CD4-positive, alpha-beta T cell (primary cell): ENCODE results near the gene OPCML. TPM values are rescaled to one million over a fixed set of nuclear protein-coding genes. Genes with fewer than 3 reads are reported as not detected.

Experiments used
- ATAC-seq: fragments of 200-7000 bp; cut with Tn5 transposase; one replicate; pipeline ENCODE4 v1.10.0; 2022; ENCODE audit warnings: mild to moderate bottlenecking; ENCODE audit not compliant: poor library complexity
- CTCF ChIA-PET: fragments of 350-600 bp; sonication (Branson Sonifier 250); formaldehyde crosslinking; loops from one replicate; lab custom pipeline; 2021; ENCODE audit warnings: antibody characterized with exemption, inconsistent platforms; lab: Charles Lee
- POLR2A ChIA-PET: fragments of 350-600 bp; sonication (Branson Sonifier 250); formaldehyde crosslinking; loops from one replicate; lab custom pipeline; 2021; ENCODE audit warnings: antibody characterized with exemption, inconsistent platforms; lab: Charles Lee
- DNase-seq, 14 experiments: peaks; one replicate each; pipeline ENCODE4 v3.0.0-alpha.2; 2013 to 2020; ENCODE audit warnings: mixed read lengths in 2 of 14
- H3K27ac ChIP-seq, 2 donors: one replicate each; pipeline versions ENCODE4 v1.5.1 to v1.7.0; 2013; ENCODE audit warnings: low read length in 2 of 2, low read depth in 1 of 2, mild to moderate bottlenecking in 1 of 2
- H3K27me3 ChIP-seq, 2 experiments: 1 replicate in 1 of 2; 2 replicates in 1 of 2; pipeline versions ENCODE4 v1.6.1 to v1.7.0; 2013; ENCODE audit warnings: low read length in 2 of 2, control low read depth in 1 of 2, mild to moderate bottlenecking in 1 of 2, moderate library complexity in 1 of 2; ENCODE audit not compliant: insufficient read depth in 2 of 2, control insufficient read depth in 1 of 2
- H3K36me3 ChIP-seq: one replicate; pipeline ENCODE4 v1.6.1; 2013; ENCODE audit warnings: low read length, control low read depth; ENCODE audit not compliant: insufficient read depth
- H3K4me1 ChIP-seq: one replicate; pipeline ENCODE4 v1.6.1; 2013; ENCODE audit warnings: low read length, control low read depth; ENCODE audit not compliant: insufficient read depth
- H3K4me3 ChIP-seq: one replicate; pipeline ENCODE4 v1.5.1; 2013; ENCODE audit warnings: mild to moderate bottlenecking, low read length, moderate library complexity
- H3K9me3 ChIP-seq, 2 experiments: 1 replicate in 1 of 2; 2 replicates in 1 of 2; pipeline versions ENCODE4 v1.6.1 to v1.7.0; 2013; ENCODE audit warnings: low read length in 2 of 2, mild to moderate bottlenecking in 2 of 2, control low read depth in 1 of 2, moderate library complexity in 1 of 2; ENCODE audit not compliant: control insufficient read depth in 1 of 2, insufficient read depth in 1 of 2
- H3K27ac Mint-ChIP-seq: one replicate; pipeline ENCODE4 v1.8.0; 2020; ENCODE audit warnings: mixed read lengths
- H3K27me3 Mint-ChIP-seq: one replicate; pipeline ENCODE4 v1.8.0; 2021; ENCODE audit warnings: mixed read lengths
- H3K36me3 Mint-ChIP-seq: one replicate; pipeline ENCODE4 v1.8.0; 2021; ENCODE audit warnings: low read depth, mixed read lengths
- H3K4me1 Mint-ChIP-seq: one replicate; pipeline ENCODE4 v1.8.0; 2021; ENCODE audit warnings: low read depth, mixed read lengths
- H3K4me3 Mint-ChIP-seq: one replicate; pipeline ENCODE4 v1.8.0; 2020; ENCODE audit warnings: mild to moderate bottlenecking, mixed read lengths
- H3K9me3 Mint-ChIP-seq: one replicate; pipeline ENCODE4 v1.8.0; 2020; ENCODE audit warnings: mixed read lengths
- CTCF ChIP-seq: fragments of 200-600 bp; IDR thresholded peaks from one replicate; pipeline ENCODE4 v1.8.0; 2022; ENCODE audit warnings: antibody characterized with exemption, mild to moderate bottlenecking
- intact Hi-C, 2 experiments: fragments of 100-400 bp; cut with DNase I in 1 of 2; cut with micrococcal nuclease in 1 of 2; formaldehyde crosslinking; loops; one replicate each; pipeline versions ENCODE4 v1.15.1 to v1.9.0; 2023 to 2025; cut with DNase I, micrococcal nuclease
- total RNA-seq, 174 experiments: library from RNA in 2 of 174; stranded (reverse) in 2 of 174; gene quantifications; one replicate each; pipeline ENCODE4 v1.2.3 and lab custom pipeline; 2021 to 2026

The OPCML gene
- total RNA-seq, 2 experiments from 2014 or later: not detected

- H3K4me3 ChIP-seq: no peak overlapping the region
- Mint-ChIP-seq H3K4me3 (no peak overlapping the region), H3K27me3 (no peaks in the 10 kb centered on the region), H3K36me3 (no peaks in the 10 kb centered on the region), H3K4me1 (no peaks in the 10 kb centered on the region), H3K9me3 (no peaks in the 10 kb centered on the region), H3K27ac (no peak overlapping the region)
- POLR2A ChIA-PET: no interaction called here
- no peak for TF ChIP-seq CTCF
- H3K36me3 ChIP-seq: no peaks in the 10 kb centered on the region
- H3K9me3 ChIP-seq: peaks cover 0 to 3% of the 10 kb centered on the region in 2 experiments
- no peaks in the 10 kb centered on the region for H3K4me1 ChIP-seq
- no peak for DNase-seq
- no peak for ATAC-seq
- H3K27ac ChIP-seq: no peak overlapping the region
- intact Hi-C loops: no loop called here
- CTCF ChIA-PET: no interaction called here
- H3K27me3 ChIP-seq: no peaks in the 10 kb centered on the region
Measured at GRCh38 chr11:132448334-132448995, 1083.8 kb downstream of the OPCML start.

- no peaks in the 10 kb centered on the region for H3K36me3 ChIP-seq
- no peaks in the 10 kb centered on the region for H3K27me3 ChIP-seq
- TF ChIP-seq CTCF: no peak
- H3K4me1 ChIP-seq: no peaks in the 10 kb centered on the region
- ChIA-PET CTCF (no interaction called here), POLR2A (no interaction called here)
- intact Hi-C loops: no loop called here
- Mint-ChIP-seq H3K36me3 (no peaks in the 10 kb centered on the region), H3K27me3 (no peaks in the 10 kb centered on the region), H3K9me3 (no peaks in the 10 kb centered on the region), H3K4me1 (no peaks in the 10 kb centered on the region), H3K27ac (no peak overlapping the region), H3K4me3 (no peak overlapping the region)
- no peak overlapping the region for H3K27ac ChIP-seq
- ATAC-seq (no peak), DNase-seq (no peak)
- peaks cover 0 to 8% of the 10 kb centered on the region in 2 experiments for H3K9me3 ChIP-seq
- no peak overlapping the region for H3K4me3 ChIP-seq
Measured at GRCh38 chr11:132447761-132448160, 1084.5 kb downstream of the OPCML start.

GRCh38 chr11:132445859-132446291 is 1086.4 kb downstream of the OPCML start:
- H3K4me1 Mint-ChIP-seq: no peaks in the 10 kb centered on the region
- ChIA-PET POLR2A (no interaction called here), CTCF (interaction anchor here (0.6 kb wide), 1 partner anchor 26 kb away, joined by 3 read pairs; no protein-coding TSS in a partner anchor)
- no peak for TF ChIP-seq CTCF
- DNase-seq: no peak
- no peaks in the 10 kb centered on the region for H3K4me1 ChIP-seq
- no peak for ATAC-seq
- H3K4me3 ChIP-seq: no peak overlapping the region
- H3K27me3 Mint-ChIP-seq: no peaks in the 10 kb centered on the region
- H3K9me3 ChIP-seq: peaks cover 0 to 5% of the 10 kb centered on the region in 2 experiments
- no peak overlapping the region for H3K27ac Mint-ChIP-seq
- H3K27ac ChIP-seq: no peak overlapping the region
- intact Hi-C loops: no loop called here
- no peaks in the 10 kb centered on the region for H3K9me3 Mint-ChIP-seq
- no peaks in the 10 kb centered on the region for H3K36me3 Mint-ChIP-seq
- H3K36me3 ChIP-seq: no peaks in the 10 kb centered on the region
- no peak overlapping the region for H3K4me3 Mint-ChIP-seq
- no peaks in the 10 kb centered on the region for H3K27me3 ChIP-seq
